Measurements from ENCODE around the gene UBE2S. TPM values are rescaled to one million over a fixed set of nuclear protein-coding genes. Genes with fewer than 3 reads are reported as not detected.

UBE2S gene
- total RNA-seq, 2 experiments from 2014 or later = 333 to 353 TPM

DNA sequence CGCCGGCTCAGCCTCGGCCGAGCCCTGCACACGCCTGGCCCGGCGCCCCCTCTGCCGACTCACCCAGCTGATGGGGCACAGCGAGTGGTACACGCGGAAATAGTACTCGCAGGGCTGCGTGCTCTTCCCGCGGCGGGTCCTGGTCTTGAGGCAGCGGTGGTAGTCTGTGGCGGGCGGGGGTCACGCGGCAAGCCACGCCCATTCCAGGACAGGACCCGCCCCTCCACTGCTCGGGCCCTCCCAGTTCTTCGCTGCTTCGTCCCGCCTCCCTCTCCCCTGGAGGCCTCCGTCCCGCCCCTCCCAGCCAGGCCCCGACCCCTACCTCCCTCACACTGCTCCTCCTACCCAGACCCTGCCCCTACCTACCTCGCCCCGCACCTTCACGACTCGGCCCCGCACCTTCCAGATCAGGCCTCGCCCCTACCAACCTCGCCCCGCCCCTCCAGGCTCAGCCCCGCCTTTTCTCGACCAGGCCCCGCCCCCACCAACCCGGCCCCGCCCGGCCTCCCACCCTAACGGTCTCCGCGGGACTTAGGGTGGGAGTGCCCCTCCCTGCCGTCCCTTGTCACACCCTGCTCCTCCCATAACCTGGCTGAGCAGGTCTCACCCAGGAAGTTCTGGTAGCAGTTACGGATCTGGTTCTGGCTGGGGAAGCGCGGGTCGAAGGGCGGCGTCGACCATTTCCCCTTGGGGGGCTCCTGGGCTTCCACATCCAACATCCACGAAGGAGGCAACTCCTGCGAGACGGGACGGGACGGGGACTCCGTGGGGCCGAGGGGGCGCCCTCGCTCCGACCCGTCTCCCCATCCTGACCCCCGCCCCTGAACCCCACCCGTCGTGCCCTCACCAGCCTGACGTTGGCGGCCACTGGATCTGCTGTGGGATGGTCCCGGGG lies 53.5 kb downstream of the UBE2S start:
- Mint-ChIP-seq H3K4me3 (peak overlapping the region; percentile 67), H3K36me3 (ENCODE audit: low read depth) (no peaks in the 10 kb centered on the region), H3K27me3 (ENCODE audit: low read depth) (peaks cover 42% of the 10 kb centered on the region), H3K4me1 (ENCODE audit: low read depth) (peaks cover 37% of the 10 kb centered on the region), H3K9me3 (ENCODE audit: insufficient read depth) (no peaks in the 10 kb centered on the region), H3K27ac (peak overlapping the region; percentile 15)
- ATAC-seq = peak; percentile 88
- CTCF ChIA-PET = no interaction called here
- POLR2A ChIA-PET = interaction anchor here (2.8 kb wide), 1 partner anchor 15 kb away, joined by 16 read pairs; the partner anchor contains the start of gene KMT5C
- peak; percentile 75 for DNase-seq

DNA sequence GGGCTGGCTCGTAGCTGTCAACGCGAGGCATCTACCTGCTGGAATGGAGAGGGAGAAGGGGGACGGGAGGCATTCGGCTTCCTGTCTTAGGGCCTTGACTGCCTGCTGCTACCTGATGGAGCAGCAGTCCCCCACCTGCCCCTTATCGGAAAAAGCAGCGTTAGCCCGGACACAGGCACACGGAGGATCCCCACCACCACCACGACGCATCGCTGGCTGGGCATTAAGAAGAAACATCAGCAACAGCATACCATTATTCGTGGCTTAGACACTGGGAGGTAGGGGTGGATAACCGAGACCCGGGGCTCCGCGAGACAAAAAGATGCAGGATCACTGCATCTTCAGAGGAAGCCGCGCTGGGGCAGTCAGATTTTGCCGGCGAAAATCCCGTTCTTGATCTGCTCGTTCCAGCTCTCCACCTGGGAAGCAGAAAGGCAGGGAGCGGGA lies 54.2 kb downstream of the UBE2S start:
- Mint-ChIP-seq H3K4me1 (ENCODE audit: low read depth) (peaks cover 37% of the 10 kb centered on the region), H3K27ac (no peak overlapping the region), H3K4me3 (peak overlapping the region; percentile 67), H3K9me3 (ENCODE audit: insufficient read depth) (no peaks in the 10 kb centered on the region), H3K36me3 (ENCODE audit: low read depth) (no peaks in the 10 kb centered on the region), H3K27me3 (ENCODE audit: low read depth) (peaks cover 42% of the 10 kb centered on the region)
- ChIA-PET POLR2A (interaction anchor here (2.8 kb wide), 1 partner anchor 14 kb away, joined by 16 read pairs; the partner anchor contains the start of gene KMT5C), CTCF (no interaction called here)
- DNase-seq = no peak
- ATAC-seq = no peak

- Mint-ChIP-seq H3K36me3 (ENCODE audit: low read depth) (no peaks in the 10 kb centered on the region), H3K9me3 (ENCODE audit: insufficient read depth) (no peaks in the 10 kb centered on the region), H3K4me1 (ENCODE audit: low read depth) (peaks cover 37% of the 10 kb centered on the region), H3K27me3 (ENCODE audit: low read depth) (peaks cover 42% of the 10 kb centered on the region), H3K27ac (peak overlapping the region; percentile 55), H3K4me3 (no peak overlapping the region)
- POLR2A ChIA-PET = interaction anchor here (2.8 kb wide), 1 partner anchor 13 kb away, joined by 16 read pairs; the partner anchor contains the start of gene KMT5C
- no peak for DNase-seq
- ATAC-seq = no peak
- CTCF ChIA-PET = interaction anchor here (0.8 kb wide), 1 partner anchor 13 kb away, joined by 5 read pairs; the partner anchor contains the start of gene KMT5C
Observed at GRCh38 chr19:55352549-55353145, 54.9 kb downstream of the UBE2S start.

- no peaks in the 10 kb centered on the region for H3K9me3 Mint-ChIP-seq (ENCODE audit: insufficient read depth)
- H3K27me3 Mint-ChIP-seq (ENCODE audit: low read depth) = peaks cover 37% of the 10 kb centered on the region
- DNase-seq (peak; percentile 38), ATAC-seq (no peak)
- CTCF ChIA-PET = interaction anchor here (0.8 kb wide), 1 partner anchor 13 kb away, joined by 5 read pairs; the partner anchor contains the start of gene KMT5C
- no peak overlapping the region for H3K27ac Mint-ChIP-seq
- peaks cover 37% of the 10 kb centered on the region for H3K4me1 Mint-ChIP-seq (ENCODE audit: low read depth)
- no peak overlapping the region for H3K4me3 Mint-ChIP-seq
- POLR2A ChIA-PET = interaction anchor here (2.8 kb wide), 1 partner anchor 13 kb away, joined by 16 read pairs; the partner anchor contains the start of gene KMT5C
- no peaks in the 10 kb centered on the region for H3K36me3 Mint-ChIP-seq (ENCODE audit: low read depth)
Observed at GRCh38 chr19:55352040-55352439, 55.5 kb downstream of the UBE2S start.

DNA sequence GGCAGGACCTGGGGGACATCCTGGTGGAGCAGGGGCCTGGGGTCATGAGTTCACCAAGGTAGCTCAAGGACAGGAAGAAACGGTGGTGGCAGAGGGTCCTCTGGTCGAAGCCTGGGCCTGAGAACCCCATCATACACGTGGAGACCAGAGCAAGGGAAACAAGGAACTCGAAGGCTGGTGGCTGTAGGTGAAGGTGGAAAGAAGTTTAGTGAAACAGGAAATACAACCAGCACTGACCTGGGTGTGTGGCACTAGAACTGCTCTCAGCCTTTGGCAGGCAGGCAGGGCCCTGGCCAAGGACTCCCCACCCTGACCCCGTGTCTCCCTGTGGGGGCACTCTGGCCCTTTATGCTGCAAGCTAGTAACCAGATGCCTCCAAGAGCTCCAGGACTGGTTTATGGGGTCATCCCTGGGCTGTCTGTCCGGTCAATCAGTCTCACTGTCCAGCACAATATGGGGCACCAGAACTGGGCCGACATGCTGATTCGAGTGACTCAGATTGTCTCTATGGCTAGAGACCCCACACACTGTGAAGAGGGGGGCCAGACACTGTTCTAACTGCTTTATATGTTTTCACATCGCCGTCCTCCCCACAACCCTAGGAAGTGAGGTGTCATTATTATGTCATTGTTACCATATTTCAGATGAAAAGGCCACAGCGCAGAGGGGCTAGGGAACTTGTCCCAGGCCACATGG lies 56.8 kb downstream of the UBE2S start:
- Mint-ChIP-seq H3K27ac (no peak overlapping the region), H3K4me1 (ENCODE audit: low read depth) (peaks cover 37% of the 10 kb centered on the region), H3K4me3 (no peak overlapping the region), H3K9me3 (ENCODE audit: insufficient read depth) (no peaks in the 10 kb centered on the region), H3K36me3 (ENCODE audit: low read depth) (no peaks in the 10 kb centered on the region), H3K27me3 (ENCODE audit: low read depth) (peaks cover 36% of the 10 kb centered on the region)
- DNase-seq (no peak), ATAC-seq (no peak)
- CTCF ChIA-PET = interaction anchor here (0.9 kb wide), 1 partner anchor 153 kb away, joined by 3 read pairs; no protein-coding TSS in a partner anchor
- POLR2A ChIA-PET = interaction anchor here (0.8 kb wide), 1 partner anchor 11 kb away, joined by 3 read pairs; the partner anchor contains the start of gene KMT5C

Other genes starting within 250 kb of the UBE2S start
- gene DNAAF3, start 241.2 kb downstream of the UBE2S start, total RNA-seq = under 1 TPM; 0.21 to 0.23 TPM
- gene SYT5, start 227.5 kb downstream of the UBE2S start, total RNA-seq = 1 to 10 TPM in 1 of 2 experiments, under 1 TPM in 1; 0.47 to 1.3 TPM
- gene PTPRH, start 198.3 kb downstream of the UBE2S start, total RNA-seq = not detected
- gene TMEM86B, start 179.0 kb downstream of the UBE2S start, total RNA-seq = 10 to 100 TPM; 11.0 to 13.8 TPM
- 100 to 1,000 TPM; 256 to 265 TPM for gene PPP6R1, start 148.8 kb downstream of the UBE2S start, total RNA-seq
- gene HSPBP1, start 127.7 kb downstream of the UBE2S start, total RNA-seq = 10 to 100 TPM; 31.1 to 32.7 TPM
- gene BRSK1, start 123.8 kb downstream of the UBE2S start, total RNA-seq = 1 to 10 TPM; 7.3 to 7.5 TPM
- gene TMEM150B, start 82.4 kb downstream of the UBE2S start, total RNA-seq = under 1 TPM in 1 of 2 experiments, not detected in 1; 0.26 TPM
- 10 to 100 TPM; 21.9 to 26.7 TPM for gene KMT5C, start 67.9 kb downstream of the UBE2S start, total RNA-seq
- gene COX6B2, start 53.1 kb downstream of the UBE2S start, total RNA-seq = under 1 TPM in 1 of 2 experiments, not detected in 1; 0.34 TPM
- not detected for gene GARIN5B, start 44.5 kb downstream of the UBE2S start, total RNA-seq
- gene IL11, start 37.3 kb downstream of the UBE2S start, total RNA-seq = under 1 TPM; 0.26 to 0.34 TPM
- not detected for gene TMEM190, start 31.0 kb downstream of the UBE2S start, total RNA-seq
- gene TMEM238, start 23.5 kb downstream of the UBE2S start, total RNA-seq = 10 to 100 TPM; 23.6 to 26.7 TPM
- 1,000 to 10,000 TPM; 2,948 to 3,082 TPM for gene RPL28, start 21.9 kb downstream of the UBE2S start, total RNA-seq
- gene SHISA7, start 35.5 kb upstream of the UBE2S start, total RNA-seq = not detected
- 10 to 100 TPM; 31.9 to 32.1 TPM for gene ISOC2, start 53.9 kb upstream of the UBE2S start, total RNA-seq
- gene C19orf85, start 57.0 kb upstream of the UBE2S start, total RNA-seq = not detected
- gene ZNF628, start 68.8 kb upstream of the UBE2S start, total RNA-seq = 10 to 100 TPM; 10.2 to 11.6 TPM
- gene NAT14, start 77.4 kb upstream of the UBE2S start, total RNA-seq = 10 to 100 TPM; 16.2 to 16.4 TPM
- under 1 TPM; 0.50 to 0.55 TPM for gene SSC5D, start 80.6 kb upstream of the UBE2S start, total RNA-seq
- not detected for gene SBK2, start 129.3 kb upstream of the UBE2S start, total RNA-seq
- gene SBK3, start 137.8 kb upstream of the UBE2S start, total RNA-seq = not detected
- gene ZNF579, start 173.1 kb upstream of the UBE2S start, total RNA-seq = 1 to 10 TPM; 5.6 to 6.2 TPM
- gene FIZ1, start 191.7 kb upstream of the UBE2S start, total RNA-seq = 10 to 100 TPM; 13.6 to 13.7 TPM
- 10 to 100 TPM; 21.9 to 25.2 TPM for gene ZNF524, start 192.5 kb upstream of the UBE2S start, total RNA-seq
- 10 to 100 TPM; 14.8 to 15.8 TPM for gene ZNF865, start 197.9 kb upstream of the UBE2S start, total RNA-seq
- 1 to 10 TPM; 5.2 to 5.3 TPM for gene ZNF784, start 216.8 kb upstream of the UBE2S start, total RNA-seq
- gene ZNF580, start 233.2 kb upstream of the UBE2S start, total RNA-seq = 10 to 100 TPM; 30.2 to 32.1 TPM
- gene ZNF581, start 235.9 kb upstream of the UBE2S start, total RNA-seq = 10 to 100 TPM; 22.7 to 24.4 TPM
- gene CCDC106, start 240.4 kb upstream of the UBE2S start, total RNA-seq = 1 to 10 TPM; 8.7 to 9.4 TPM
- 100 to 1,000 TPM; 296 to 321 TPM for gene U2AF2, start 247.2 kb upstream of the UBE2S start, total RNA-seq